ENCODE results near the gene SCLY. TPM values are rescaled to one million over a fixed set of nuclear protein-coding genes. Genes with fewer than 3 reads are reported as not detected.

Gene SCLY
- total RNA-seq, 1 donor from 2014 or later = 109 TPM

DNA sequence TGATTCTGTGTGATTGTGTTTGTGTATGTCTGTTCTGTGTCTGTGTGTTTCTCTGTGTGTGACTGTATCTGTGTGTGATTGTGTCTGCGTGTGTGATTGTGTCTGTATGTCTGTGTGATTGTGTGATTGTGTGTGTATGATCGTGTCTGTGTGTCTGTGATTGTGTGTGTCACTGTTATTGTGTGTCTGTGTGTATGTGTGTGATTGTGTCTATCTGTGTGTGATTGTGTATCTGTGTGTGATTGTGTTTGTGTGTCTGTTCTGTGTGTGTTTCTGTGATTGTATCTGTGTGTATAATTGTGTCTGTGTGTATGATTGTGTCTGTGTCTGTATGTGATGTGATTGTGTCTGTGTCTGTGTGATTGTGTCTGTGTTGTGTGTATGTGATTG lies 66.0 kb downstream of the SCLY start:
- no peaks in the 10 kb centered on the region for H3K27me3 Mint-ChIP-seq (ENCODE audit: insufficient read depth)
- H3K4me3 Mint-ChIP-seq = no peak overlapping the region
- H3K4me1 Mint-ChIP-seq (ENCODE audit: low read depth) = no peaks in the 10 kb centered on the region
- no peaks in the 10 kb centered on the region for H3K36me3 Mint-ChIP-seq (ENCODE audit: low read depth)
- no peak overlapping the region for H3K27ac Mint-ChIP-seq
- no peak for DNase-seq (ENCODE audit: low spot score)
- H3K9me3 Mint-ChIP-seq = no peaks in the 10 kb centered on the region
- intact Hi-C loops (cut with micrococcal nuclease) = no loop called here

DNA sequence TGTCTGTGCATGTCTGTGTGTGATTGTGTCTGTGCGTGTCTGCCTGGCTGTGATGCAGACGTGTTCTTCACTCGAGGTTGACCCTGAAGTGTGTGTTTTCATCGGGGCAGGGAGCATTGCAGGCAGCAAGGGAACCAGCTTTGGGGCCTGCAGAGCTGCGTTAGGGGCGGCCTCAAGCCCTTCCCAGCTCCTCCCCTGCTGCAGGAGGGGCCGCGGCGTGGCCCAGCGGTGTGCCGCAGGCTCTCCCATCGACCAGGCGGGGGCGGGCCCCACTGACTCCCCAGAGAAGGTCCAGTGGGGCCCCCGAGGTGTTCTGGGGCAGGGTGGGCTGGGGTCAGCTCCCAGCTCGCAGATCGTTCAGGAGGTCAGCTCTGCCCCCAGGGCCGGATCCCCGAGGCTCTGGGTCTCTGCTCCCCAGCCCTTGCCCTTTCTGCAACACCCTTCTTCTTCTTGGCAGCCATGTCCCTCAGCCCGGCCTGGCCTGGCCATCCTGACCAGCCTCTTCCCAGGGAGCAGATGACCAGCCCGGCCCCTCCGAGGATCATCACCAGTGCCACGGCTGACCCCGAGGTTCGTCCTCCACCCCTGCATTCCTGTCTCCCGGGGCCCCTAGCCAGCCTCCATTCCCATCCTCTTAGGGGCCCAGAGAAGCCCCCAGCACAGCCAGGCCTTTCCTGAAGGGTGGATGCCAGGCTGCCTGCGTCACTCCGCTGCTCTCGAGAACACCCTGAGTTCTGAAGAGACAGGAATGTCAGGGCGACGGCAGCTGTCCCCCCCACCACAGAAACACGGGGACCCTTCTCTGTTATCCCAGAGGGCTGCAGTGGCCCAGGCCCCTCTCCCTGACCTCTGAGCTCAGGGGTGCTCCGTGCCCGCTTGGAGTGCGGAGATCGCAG lies 66.6 kb downstream of the SCLY start:
- Mint-ChIP-seq H3K27ac (no peak overlapping the region), H3K27me3 (ENCODE audit: insufficient read depth) (no peaks in the 10 kb centered on the region), H3K4me1 (ENCODE audit: low read depth) (no peaks in the 10 kb centered on the region), H3K36me3 (ENCODE audit: low read depth) (no peaks in the 10 kb centered on the region), H3K9me3 (no peaks in the 10 kb centered on the region), H3K4me3 (no peak overlapping the region)
- intact Hi-C loops (cut with micrococcal nuclease) = no loop called here
- DNase-seq (ENCODE audit: low spot score) = no peak

DNA sequence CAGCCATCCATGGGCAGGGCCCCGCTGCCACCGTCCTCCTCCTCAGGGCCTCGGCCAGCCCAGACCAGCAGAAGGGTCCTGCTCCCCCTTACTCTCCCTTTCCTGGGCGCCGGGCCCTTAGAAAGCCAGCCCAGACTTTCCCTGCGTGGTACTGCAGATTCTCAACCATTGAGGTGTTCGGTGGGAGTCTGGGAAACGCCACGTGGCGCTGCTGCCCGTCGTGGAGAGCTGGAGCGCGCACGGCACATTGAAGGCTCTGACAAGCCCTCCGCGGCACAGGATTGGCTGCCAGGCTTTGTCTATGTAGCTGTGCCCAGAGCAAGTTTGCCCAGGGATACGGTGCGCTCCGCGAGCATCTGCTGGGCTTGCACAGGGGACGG lies 67.2 kb downstream of the SCLY start:
- Mint-ChIP-seq H3K27me3 (ENCODE audit: insufficient read depth) (no peaks in the 10 kb centered on the region), H3K27ac (no peak overlapping the region), H3K9me3 (no peaks in the 10 kb centered on the region), H3K4me1 (ENCODE audit: low read depth) (no peaks in the 10 kb centered on the region), H3K4me3 (no peak overlapping the region), H3K36me3 (ENCODE audit: low read depth) (no peaks in the 10 kb centered on the region)
- no peak for DNase-seq (ENCODE audit: low spot score)
- intact Hi-C loops (cut with micrococcal nuclease) = no loop called here

DNA sequence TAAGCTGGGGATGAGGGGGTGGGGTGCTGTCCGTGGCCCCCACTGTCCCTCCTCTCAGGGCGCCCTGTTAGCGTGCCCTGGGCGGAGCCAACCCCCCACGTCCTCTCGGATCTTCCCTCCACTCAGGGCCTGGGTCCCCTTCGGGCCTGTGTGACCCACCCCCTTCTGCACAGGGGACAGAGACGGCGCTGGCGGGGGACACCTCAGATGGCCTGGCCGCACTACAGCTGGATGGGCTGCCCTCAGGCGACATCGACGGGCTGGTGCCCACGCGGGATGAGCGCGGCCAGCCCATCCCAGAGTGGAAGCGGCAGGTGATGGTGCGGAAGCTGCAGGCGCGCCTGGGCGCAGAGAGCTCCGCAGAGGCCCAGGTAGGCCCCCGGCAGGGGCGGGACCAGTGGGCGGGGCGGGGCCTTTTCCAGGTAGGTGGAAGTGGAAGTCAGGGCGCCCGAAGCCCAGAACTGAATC lies 67.8 kb downstream of the SCLY start:
- H3K4me1 Mint-ChIP-seq (ENCODE audit: low read depth) = no peaks in the 10 kb centered on the region
- no peak for DNase-seq (ENCODE audit: low spot score)
- no peaks in the 10 kb centered on the region for H3K36me3 Mint-ChIP-seq (ENCODE audit: low read depth)
- H3K27me3 Mint-ChIP-seq (ENCODE audit: insufficient read depth) = no peaks in the 10 kb centered on the region
- no peak overlapping the region for H3K27ac Mint-ChIP-seq
- H3K4me3 Mint-ChIP-seq = no peak overlapping the region
- H3K9me3 Mint-ChIP-seq = no peaks in the 10 kb centered on the region
- intact Hi-C loops (cut with micrococcal nuclease) = no loop called here

DNA sequence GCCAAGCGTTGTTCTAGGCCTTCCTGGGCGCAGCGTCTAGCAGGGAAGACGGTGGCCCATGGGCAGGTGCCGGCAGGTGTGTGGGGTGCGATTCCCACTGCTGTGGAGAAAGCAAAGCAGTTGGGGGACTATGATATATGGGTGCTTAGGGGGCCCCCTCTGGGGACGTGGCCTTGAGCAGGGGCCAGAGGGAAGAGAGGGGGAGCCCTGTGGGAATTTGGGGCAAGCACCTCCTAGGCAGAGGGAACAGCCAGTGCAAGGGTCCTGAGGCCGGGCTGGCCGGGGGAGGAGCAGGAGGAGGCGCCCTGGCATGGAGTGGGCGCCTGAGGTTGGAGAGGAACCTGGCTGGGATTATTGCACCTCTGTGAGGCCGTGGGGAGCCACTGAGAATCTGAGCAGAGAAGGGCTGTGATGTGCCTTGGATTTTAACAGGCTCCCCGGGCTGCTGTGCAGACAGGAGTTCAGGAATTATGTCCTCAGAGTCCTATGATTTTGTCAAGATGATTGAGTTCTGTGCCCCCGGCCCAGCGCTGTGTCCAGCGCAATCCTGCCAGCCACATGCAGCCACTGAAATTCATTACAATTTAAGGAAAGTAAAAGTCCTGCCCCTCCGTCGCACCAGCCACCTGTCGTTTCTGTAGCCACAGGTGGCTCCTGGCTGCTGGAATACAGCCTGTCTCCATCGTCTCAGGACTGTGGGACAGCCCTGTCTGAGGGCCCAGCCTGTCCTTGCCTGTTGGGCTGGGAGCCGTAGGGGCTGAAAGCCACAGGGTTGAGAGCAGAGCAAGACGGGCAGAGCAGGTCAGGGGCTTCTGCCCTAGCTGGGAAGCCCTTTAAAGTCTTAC lies 68.6 kb downstream of the SCLY start:
- Mint-ChIP-seq H3K36me3 (ENCODE audit: low read depth) (no peaks in the 10 kb centered on the region), H3K9me3 (no peaks in the 10 kb centered on the region), H3K4me3 (no peak overlapping the region), H3K27ac (no peak overlapping the region), H3K4me1 (ENCODE audit: low read depth) (no peaks in the 10 kb centered on the region), H3K27me3 (ENCODE audit: insufficient read depth) (no peaks in the 10 kb centered on the region)
- no peak for DNase-seq (ENCODE audit: low spot score)
- intact Hi-C loops (cut with micrococcal nuclease) = no loop called here

DNA sequence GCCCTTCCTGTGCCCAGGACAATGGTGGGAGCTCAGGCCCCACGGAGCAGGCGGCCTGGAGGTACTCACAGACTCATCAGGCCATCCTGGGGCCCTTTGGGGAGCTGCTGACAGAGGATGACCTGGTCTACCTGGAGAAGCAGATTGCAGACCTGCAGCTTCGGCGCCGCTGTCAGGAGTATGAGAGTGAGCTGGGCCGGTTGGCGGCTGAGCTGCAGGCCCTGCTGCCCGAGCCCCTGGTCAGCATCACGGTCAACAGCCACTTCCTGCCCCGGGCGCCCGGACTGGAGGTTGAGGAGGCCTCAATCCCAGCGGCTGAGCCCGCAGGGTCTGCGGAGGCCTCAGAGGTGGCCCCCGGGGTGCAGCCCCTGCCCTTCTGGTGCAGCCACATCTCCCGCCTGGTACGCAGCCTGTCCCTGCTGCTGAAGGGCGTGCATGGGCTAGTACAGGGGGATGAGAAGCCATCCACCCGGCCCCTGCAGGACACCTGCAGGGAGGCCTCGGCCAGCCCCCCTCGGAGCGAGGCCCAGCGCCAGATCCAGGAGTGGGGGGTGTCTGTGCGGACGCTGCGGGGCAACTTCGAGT lies 69.4 kb downstream of the SCLY start:
- Mint-ChIP-seq H3K27me3 (ENCODE audit: insufficient read depth) (no peaks in the 10 kb centered on the region), H3K4me3 (no peak overlapping the region), H3K36me3 (ENCODE audit: low read depth) (no peaks in the 10 kb centered on the region), H3K27ac (no peak overlapping the region), H3K4me1 (ENCODE audit: low read depth) (no peaks in the 10 kb centered on the region), H3K9me3 (no peaks in the 10 kb centered on the region)
- intact Hi-C loops (cut with micrococcal nuclease) = no loop called here
- no peak for DNase-seq (ENCODE audit: low spot score)

DNA sequence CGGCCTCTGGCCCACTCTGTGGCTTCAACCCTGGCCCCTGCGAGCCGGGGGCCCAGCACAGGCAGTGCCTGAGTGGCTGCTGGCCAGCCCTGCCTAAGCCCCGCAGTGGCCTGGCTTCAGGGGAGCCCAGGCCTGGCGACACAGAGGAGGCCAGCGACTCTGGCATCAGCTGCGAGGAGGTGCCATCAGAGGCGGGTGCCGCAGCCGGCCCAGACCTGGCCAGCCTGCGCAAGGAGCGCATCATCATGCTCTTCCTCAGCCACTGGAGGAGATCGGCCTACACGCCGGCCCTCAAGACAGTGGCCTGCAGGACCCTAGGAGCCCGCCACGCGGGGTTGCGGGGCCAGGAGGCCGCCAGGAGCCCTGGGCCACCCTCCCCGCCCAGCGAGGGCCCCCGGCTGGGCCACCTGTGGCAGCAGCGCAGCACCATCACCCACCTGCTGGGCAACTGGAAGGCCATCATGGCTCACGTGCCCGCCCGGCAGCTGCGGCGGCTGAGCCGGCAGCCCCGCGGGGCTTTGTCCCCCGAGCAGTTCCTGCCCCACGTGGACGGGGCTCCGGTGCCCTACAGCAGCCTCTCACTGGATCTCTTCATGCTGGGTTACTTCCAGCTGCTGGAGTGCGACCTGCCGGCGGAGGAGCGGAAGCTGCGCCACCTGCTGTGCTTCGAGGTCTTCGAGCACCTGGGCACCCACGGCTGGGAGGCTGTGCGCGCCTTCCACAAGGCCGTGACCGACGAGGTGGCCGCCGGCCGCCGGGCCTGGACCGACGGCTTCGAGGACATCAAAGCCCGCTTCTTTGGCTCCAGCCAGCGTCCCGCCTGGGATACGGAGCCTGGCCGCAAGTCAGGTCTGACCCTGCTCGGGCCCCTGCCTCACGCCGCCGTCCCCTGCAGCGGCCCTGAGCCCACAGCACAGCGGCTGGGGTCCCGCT lies 70.2 kb downstream of the SCLY start:
- no peaks in the 10 kb centered on the region for H3K36me3 Mint-ChIP-seq (ENCODE audit: low read depth)
- intact Hi-C loops (cut with micrococcal nuclease) = no loop called here
- no peak overlapping the region for H3K27ac Mint-ChIP-seq
- no peak for DNase-seq (ENCODE audit: low spot score)
- no peaks in the 10 kb centered on the region for H3K4me1 Mint-ChIP-seq (ENCODE audit: low read depth)
- H3K27me3 Mint-ChIP-seq (ENCODE audit: insufficient read depth) = no peaks in the 10 kb centered on the region
- no peak overlapping the region for H3K4me3 Mint-ChIP-seq
- no peaks in the 10 kb centered on the region for H3K9me3 Mint-ChIP-seq

DNA sequence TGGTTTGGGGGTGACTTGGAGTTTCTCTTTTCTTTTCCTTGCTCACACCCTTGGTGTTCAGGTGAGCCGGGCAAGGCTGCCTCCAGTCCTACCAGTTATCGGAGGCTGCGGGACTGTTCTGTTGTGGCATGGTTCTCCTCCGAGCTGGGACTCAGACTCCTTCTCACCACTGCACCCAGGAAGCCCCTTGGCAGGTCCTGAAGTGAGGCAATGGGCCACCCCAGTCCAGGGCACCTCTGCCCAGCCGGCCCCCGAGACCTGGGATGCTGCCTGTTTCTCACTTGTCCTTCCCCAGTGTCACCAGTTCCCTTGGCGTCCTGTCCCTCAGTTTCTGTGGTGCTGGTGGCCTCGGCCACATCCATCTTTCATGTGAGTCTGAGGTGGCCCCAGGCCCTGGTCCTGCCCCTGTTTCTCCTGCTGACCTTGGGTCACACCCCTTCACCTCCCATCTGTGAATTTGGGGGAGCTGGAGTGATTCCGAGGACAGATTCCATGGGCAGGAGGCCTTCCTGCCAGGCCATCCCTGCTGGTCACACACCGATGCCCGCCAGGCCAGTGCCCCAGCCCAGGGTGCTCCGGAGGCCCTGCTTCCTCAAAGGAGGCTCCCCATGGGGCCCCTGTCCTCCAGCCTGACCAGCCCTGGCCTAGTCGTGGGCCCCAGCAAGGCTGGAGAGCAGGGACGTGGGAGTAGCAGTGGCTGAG lies 71.1 kb downstream of the SCLY start:
- H3K4me3 Mint-ChIP-seq = no peak overlapping the region
- no peaks in the 10 kb centered on the region for H3K9me3 Mint-ChIP-seq
- no peaks in the 10 kb centered on the region for H3K36me3 Mint-ChIP-seq (ENCODE audit: low read depth)
- peaks cover 2% of the 10 kb centered on the region for H3K27me3 Mint-ChIP-seq (ENCODE audit: insufficient read depth)
- intact Hi-C loops (cut with micrococcal nuclease) = no loop called here
- H3K4me1 Mint-ChIP-seq (ENCODE audit: low read depth) = no peaks in the 10 kb centered on the region
- DNase-seq (ENCODE audit: low spot score) = no peak
- no peak overlapping the region for H3K27ac Mint-ChIP-seq

DNA sequence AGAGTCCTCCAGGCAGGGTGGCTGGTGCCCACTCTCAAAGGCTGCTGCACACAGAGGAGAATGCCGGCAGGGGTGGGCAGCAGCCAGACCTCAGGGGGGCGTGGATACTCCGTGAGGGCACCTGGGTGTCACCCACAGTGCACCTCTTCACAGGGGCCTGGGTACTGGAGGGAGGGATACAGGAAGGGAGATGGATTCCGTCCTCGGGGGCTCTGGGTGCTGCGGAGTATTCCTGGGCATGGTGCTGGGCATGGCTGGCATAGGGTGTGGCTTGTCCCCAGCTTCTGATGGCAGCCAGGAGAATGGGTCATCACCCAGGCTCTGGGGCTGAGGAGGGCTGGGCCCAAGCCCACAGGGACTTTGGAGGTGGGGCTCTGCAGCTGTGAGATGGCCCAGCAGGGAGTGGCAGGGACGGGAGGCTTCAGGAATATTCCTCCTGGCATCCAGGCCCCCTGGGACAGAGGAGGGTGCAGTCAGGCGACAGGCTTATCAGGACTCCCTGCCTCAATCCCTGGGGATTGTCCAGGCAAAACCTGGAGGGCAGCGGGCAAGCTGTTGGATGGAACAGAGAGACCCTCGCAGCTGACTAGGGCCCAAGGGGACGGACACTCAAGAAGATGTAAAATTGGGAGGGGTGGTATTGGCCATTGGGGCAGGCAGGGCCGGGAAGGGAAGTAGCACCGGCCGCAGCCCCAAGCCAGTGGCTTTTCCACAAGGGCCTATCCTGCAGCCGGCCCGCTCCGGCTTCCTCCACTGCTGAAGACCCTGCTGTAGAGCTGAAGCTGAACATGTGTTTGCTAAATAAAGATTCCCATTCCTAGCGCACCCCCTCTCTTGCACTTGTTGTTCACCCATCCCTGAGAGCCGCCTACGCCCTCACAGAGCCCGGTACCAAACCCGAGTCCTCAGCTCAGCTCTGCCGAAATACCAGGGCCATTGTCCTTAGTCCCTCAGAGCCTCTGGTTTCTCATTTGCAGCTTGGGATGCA lies 72.0 kb downstream of the SCLY start:
- DNase-seq (ENCODE audit: low spot score) = no peak
- H3K4me3 Mint-ChIP-seq = no peak overlapping the region
- no peak overlapping the region for H3K27ac Mint-ChIP-seq
- intact Hi-C loops (cut with micrococcal nuclease) = no loop called here
- peaks cover 2% of the 10 kb centered on the region for H3K27me3 Mint-ChIP-seq (ENCODE audit: insufficient read depth)
- no peaks in the 10 kb centered on the region for H3K4me1 Mint-ChIP-seq (ENCODE audit: low read depth)
- no peaks in the 10 kb centered on the region for H3K9me3 Mint-ChIP-seq
- H3K36me3 Mint-ChIP-seq (ENCODE audit: low read depth) = no peaks in the 10 kb centered on the region

DNA sequence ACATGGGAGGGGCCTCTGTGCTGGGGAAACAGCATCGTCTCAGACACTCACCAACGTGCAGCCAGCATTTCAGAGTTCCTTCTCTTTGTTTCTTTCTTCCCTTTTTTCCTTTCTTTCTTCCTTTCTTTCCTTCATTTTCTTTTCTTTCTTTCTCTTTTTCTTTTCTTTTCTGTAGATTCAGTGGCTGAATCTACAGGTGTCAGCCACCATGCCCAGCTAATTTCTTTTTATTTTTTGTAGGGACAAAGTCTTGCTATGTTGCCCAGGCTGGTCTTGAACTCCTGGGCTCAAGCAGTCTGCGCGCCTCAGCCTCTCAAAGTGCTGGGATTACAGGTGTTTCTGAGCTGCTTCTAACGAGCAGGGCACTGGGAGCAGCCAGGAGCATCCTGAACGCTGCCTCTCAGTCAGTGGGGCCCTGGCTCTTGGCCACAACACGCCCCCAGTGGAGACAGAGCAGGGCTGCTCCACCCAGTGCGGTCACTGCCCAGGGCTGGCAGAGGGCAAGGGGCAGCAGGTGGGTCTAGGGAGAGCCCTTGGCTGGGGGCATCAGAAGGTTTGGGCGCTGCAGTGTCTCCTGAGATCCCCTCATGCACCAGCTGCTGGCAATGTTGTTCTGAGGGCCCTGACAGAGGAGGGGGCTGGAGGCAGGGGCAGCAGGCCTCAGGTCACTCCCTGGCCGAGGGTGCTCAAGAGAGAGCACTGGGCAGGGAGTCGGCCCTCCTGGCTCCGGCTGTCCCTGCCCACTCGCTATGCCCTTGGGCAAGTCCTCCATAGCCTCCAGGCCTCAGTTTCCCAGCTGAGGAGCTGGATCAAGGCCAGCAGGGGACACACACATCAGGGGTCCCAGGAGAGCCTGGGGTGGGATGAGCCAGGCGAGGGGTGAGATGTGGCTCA lies 72.9 kb downstream of the SCLY start:
- Mint-ChIP-seq H3K36me3 (ENCODE audit: low read depth) (no peaks in the 10 kb centered on the region), H3K27ac (no peak overlapping the region), H3K4me1 (ENCODE audit: low read depth) (no peaks in the 10 kb centered on the region), H3K9me3 (no peaks in the 10 kb centered on the region), H3K27me3 (ENCODE audit: insufficient read depth) (peaks cover 2% of the 10 kb centered on the region), H3K4me3 (no peak overlapping the region)
- intact Hi-C loops (cut with micrococcal nuclease) = no loop called here
- no peak for DNase-seq (ENCODE audit: low spot score)

Data from activated T-helper 1 cell treated with anti-CD3 and anti-CD28 coated beads, Interleukin-12 subunit alpha, Interleukin-12 subunit beta, Interleukin-2, Interleukin-4 antibody, amounts not matched to agents 30 ng/mL and 10 ng/mL and 1 ng/mL, durations not matched to agents 14 hours and 24 hours and 36 hours (primary cell).